GM21825 (cell line): ENCODE data around the gene RNF220.

Experiments
- ATAC-seq: cut with Tn5 transposase; IDR thresholded peaks from one replicate; pipeline ENCODE4 v1.9.1; 2021; ENCODE audit warnings: mild to moderate bottlenecking, moderate library complexity; ENCODE audit not compliant: unreplicated experiment

RNF220 gene

GRCh38 chr1:44405031-44405797, at the start of gene RNF220:
TSS of gene RNF220 (plus strand) at chr1:44405255.
- no peak for ATAC-seq

GRCh38 chr1:44355582-44356305, 49.3 kb upstream of the RNF220 start:
- no peak for ATAC-seq

DNA sequence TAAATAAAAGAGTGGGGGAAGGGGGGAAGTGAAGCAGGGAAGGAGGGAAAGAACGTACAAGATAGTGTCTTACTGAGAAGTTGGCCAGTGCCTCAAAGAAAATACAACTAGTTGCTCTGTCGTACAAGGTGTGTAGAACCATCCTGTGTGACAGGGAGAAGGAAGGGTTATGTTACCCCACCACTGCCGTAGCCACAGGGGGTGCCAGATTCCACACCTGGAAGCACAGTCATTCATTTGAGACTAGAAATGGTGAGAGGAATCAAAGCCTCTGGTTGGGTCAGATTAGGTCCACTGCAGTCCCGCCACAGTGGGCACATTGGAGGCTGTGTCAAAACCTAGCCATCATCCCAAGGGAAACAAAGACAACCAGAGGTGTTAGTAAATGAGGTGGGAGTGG, 47.3 kb upstream of the RNF220 start:
- ATAC-seq, result no peak

- no peak for ATAC-seq
Observed at GRCh38 chr1:44359234-44359935, 45.7 kb upstream of the RNF220 start.

GRCh38 chr1:44361478-44361877, 43.6 kb upstream of the RNF220 start:
- no peak for ATAC-seq

DNA sequence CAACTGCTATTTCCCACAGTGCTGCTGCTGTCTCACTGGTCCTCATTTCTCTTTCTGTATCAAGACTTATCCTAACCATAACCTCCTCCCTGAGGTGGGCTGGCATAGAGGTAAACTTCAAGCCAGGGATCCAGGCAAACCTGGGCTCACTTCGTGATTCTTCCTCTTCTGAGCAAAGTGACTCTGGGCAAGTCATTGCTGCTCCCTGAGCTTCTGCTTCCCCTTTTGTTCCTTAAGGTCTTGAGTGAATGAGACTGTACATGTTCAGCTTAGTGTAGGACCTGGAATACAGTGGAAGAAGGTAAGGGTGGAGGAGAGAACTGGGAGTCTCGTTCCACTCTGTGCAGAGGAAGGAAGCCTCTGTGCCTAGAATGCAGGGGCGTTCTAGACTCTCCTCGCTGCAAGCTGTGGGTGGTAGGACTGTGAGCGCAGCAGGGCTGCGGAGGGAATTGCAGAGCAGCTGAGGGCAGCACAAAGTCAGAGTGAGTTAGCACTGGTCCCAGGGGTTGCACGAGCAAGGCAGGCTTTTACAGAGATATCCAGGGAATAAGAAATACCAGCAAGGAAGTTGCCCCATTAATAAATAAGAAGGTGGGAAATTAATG, 38.6 kb upstream of the RNF220 start:
- no peak for ATAC-seq

DNA sequence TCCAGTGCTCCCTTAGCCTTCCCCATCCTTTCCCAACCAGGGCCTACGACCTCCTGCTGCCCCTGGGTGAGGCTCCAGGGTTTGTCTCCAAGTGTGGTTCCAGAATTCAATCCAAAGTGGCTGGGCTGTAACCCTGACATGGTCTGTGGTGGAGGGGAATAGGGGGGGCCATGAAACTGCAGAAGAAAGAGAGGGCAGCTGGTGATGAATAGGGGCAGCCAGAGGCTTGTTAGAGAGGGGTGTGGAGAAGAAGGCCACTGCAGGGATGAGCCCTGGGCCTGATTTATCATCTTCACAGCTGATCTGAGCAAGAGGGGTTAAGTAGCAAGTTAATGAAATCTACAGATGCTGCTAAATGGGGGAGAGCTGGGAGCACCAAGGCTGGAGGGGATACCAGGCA, 37.1 kb upstream of the RNF220 start:
- no peak for ATAC-seq

DNA sequence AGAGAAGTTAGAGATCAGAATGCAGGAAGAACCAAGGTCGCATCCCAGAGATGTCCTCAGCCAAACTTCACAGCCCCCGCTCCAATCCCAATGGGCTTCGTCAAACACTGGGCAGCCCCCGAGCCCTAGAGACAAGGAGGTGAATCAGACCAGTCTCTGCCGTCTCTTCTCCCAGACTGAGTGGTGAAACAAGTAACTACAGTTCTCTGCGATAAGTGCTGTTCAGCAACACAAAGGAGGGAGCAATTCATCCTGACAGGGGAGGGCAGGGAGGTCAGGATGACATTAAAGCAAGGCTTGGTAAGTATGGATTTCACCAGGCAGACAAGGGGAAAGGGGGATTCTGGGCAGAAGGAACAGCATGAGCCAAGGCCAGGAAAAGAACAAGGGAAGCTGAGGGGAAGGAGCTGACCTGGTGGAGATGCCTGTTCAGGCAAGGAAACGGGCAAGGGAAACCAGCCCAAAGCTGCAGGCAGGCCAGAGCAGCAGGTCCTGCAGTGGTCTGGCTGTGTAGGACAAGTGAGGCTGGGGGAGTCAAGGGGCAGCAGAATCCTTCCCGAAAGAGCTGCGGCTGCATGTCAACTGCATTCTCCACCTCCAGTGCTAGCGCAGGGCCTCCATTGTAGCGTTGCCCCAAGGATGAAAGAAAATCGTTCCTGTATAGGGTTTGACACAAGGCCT, 36.4 kb upstream of the RNF220 start:
- ATAC-seq, result no peak

DNA sequence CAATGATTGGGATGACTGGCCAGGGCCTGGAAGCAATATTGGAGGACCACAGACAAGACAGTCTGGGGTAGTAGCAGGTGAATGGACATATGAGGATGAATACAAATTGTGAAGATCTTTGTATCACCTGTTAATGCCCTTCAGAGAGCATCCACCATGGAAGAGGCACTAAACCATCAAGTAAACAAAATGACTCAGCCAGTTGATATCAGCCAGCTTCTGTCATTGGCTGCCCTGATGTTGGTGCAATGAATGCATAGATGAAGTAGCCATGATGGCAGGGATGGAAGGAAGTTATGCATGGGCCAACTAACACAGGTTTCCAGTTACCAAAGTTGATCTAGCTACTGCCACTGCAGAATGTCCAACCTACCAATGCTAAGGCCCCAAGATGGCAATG, 33.8 kb upstream of the RNF220 start:
- ATAC-seq, result no peak

DNA sequence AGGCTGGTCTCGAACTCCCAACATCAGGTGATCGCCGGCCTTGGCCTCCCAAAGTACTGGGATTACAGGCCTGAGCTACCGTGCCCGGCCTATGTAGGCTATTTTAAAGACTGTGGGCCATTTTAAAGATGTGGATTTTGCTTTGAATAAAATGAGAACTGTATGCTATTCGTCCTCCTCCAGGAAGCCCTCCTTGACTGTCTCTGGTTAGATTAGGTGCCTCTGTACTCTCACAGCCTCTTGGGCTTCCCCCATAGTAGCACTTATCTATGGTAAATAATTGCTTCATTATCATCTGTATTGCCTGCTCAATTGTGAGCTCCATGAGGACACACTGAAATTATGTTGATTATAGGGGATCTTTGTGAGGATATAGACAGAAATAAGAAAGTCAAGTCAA, 29.5 kb upstream of the RNF220 start:
- no peak for ATAC-seq

DNA sequence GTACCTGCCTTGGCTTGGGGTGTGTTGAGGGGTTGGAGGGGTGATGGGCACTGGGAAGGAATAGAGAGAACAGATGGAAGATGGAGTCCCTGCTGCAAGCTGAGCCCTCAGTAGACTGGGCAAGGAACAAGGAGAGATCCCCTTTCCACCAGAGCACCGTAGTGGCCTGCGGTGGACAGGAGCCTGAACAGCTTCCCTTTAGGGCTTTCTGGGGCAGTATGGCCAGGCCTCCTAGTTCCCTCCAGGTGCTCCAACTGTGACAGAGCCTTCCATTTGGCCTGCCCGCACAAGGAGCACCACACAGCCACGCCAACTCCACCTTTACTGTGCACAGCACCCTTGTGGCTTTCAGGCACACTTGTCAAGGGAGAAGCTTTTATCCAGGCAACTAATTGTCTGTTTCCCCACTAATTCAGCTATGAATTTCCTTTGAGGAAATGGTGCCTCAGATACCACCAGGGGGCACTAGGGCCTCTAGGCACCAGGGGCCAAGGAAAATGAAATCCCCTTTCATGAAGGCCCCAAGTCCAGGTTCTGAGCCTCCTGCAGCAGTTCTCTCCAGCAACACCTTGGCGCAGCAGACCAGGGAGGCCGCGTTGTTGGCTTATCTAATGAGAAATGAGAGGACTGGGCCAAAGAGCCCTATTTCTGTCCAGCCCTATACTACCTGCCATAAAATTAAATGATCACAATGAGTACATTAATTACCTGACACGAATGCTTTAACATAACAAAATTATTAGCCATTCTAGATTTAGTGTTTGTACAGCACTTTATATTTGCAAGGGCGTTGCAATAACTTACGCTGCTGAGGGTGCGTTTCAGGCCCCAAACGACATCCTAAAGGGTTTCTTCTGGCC, 26.9 kb upstream of the RNF220 start:
- no peak for ATAC-seq

DNA sequence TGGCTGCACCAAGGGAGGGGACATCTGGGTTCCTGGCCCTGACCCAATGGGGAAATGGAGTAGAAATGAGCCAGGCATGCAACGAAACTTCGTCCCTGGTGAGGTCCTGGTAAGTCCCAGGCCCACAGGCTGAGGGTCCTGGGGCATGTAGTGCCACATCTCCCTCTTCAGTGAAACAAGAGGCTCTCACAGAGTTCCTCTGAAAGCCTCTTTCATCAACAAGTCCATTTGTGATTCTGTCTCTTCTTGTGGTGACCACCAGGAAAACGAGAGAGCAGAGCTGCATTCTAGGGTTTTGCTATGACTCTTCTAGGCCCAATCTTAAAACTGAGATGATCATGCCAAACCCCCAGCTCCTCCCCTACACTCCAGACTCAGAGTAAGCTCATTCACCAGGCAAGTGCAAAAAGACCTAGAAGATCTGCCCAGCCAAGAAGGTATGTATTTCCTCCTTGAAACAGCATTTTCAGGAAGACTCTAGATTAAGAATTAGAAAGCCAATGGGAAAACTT, 24.3 kb upstream of the RNF220 start:
- ATAC-seq, result no peak

GRCh38 chr1:44388551-44388950, 16.5 kb upstream of the RNF220 start:
- no peak for ATAC-seq

- no peak for ATAC-seq
Observed at GRCh38 chr1:44389437-44389836, 15.6 kb upstream of the RNF220 start.

- ATAC-seq, result no peak
Observed at GRCh38 chr1:44390277-44390676, 14.8 kb upstream of the RNF220 start.

GRCh38 chr1:44401256-44402228, 3.5 kb upstream of the RNF220 start:
- no peak for ATAC-seq

GRCh38 chr1:44405798-44406736, 1.0 kb downstream of the RNF220 start:
- ATAC-seq, result no peak
